Measurements from ENCODE around the gene MAP2K6. TPM values are rescaled to one million over a fixed set of nuclear protein-coding genes. Genes with fewer than 3 reads are reported as not detected.
"Not testable (repeated sequence)": the region's sequence is repeated elsewhere in the genome, so short reads cannot be mapped to it uniquely, and the experiment has no call there.

MAP2K6 gene
- total and polyA plus RNA-seq, 2 experiments from 2014 or later, result 0.11 to 0.43 TPM

- Histone ChIP-seq H3K9me3 (ENCODE audit: low read depth) (no peaks in the 10 kb centered on the region), H2AFZ (no peak overlapping the region), H3K4me3 (no peak overlapping the region), H3K79me2 (ENCODE audit: insufficient read depth) (no peaks in the 10 kb centered on the region), H3K9ac (no peak overlapping the region), H3F3A (ENCODE audit: insufficient read depth) (peaks cover 10% of the 10 kb centered on the region), H3K27ac (no peak overlapping the region), H3K9me2 (ENCODE audit: insufficient read depth) (no peaks in the 10 kb centered on the region), H3K27me3 (replicated peaks; ENCODE audit: insufficient read depth) (no peaks in the 10 kb centered on the region), H4K20me1 (ENCODE audit: insufficient read depth) (no peaks in the 10 kb centered on the region), H3K4me1 (ENCODE audit: insufficient read depth) (peaks cover 10% of the 10 kb centered on the region), H3K36me3 (ENCODE audit: low read depth) (no peaks in the 10 kb centered on the region), H3K4me2 (ENCODE audit: unreplicated experiment) (no peak overlapping the region)
- DNase-seq, result no peak
- in situ Hi-C loops (cut with MboI), result no loop called here
- 89 to 92% methylated on average over 4 of the region's 4 CpGs for WGBS, 2 experiments (ENCODE audit: low coverage in 1 of 2, low lambda C conversion rate in 2 of 2, missing lambda C conversion rate in 2 of 2)
- TF ChIP-seq EZH2 (IDR thresholded peaks at IDR 0.05; ENCODE audit: insufficient read depth, poor library complexity, severe bottlenecking) (no peak), EZH2phosphoT487 (IDR thresholded peaks at IDR 0.05; ENCODE audit: insufficient read depth, low read depth) (no peak)
Measured at GRCh38 chr17:69478916-69479315, 64.4 kb downstream of the MAP2K6 start.

- WGBS, 2 experiments (ENCODE audit: low coverage in 1 of 2, low lambda C conversion rate in 2 of 2, missing lambda C conversion rate in 2 of 2), result 88% methylated on average over 6 to 7 of the region's 7 CpGs
- H3K36me3 ChIP-seq (ENCODE audit: low read depth); H3K4me3 ChIP-seq; H3K27ac ChIP-seq; H3K4me2 ChIP-seq (ENCODE audit: unreplicated experiment); H2AFZ ChIP-seq; in situ Hi-C loops (cut with MboI); H3K79me2 ChIP-seq (ENCODE audit: insufficient read depth); H3K4me1 ChIP-seq (ENCODE audit: insufficient read depth); DNase-seq; H3K9ac ChIP-seq; H3K9me2 ChIP-seq (ENCODE audit: insufficient read depth); H3K9me3 ChIP-seq (ENCODE audit: low read depth); H3F3A ChIP-seq (ENCODE audit: insufficient read depth); H3K27me3 ChIP-seq (replicated peaks; ENCODE audit: insufficient read depth); H4K20me1 ChIP-seq (ENCODE audit: insufficient read depth): not testable (repeated sequence)
Measured at GRCh38 chr17:69479756-69480155, 65.3 kb downstream of the MAP2K6 start.

- no peaks in the 10 kb centered on the region for H3K9me2 ChIP-seq (ENCODE audit: insufficient read depth)
- H3K9me3 ChIP-seq (ENCODE audit: low read depth), result no peaks in the 10 kb centered on the region
- DNase-seq, result no peak
- H3K4me2 ChIP-seq (ENCODE audit: unreplicated experiment), result no peak overlapping the region
- H4K20me1 ChIP-seq (ENCODE audit: insufficient read depth), result no peaks in the 10 kb centered on the region
- no peaks in the 10 kb centered on the region for H3K4me1 ChIP-seq (ENCODE audit: insufficient read depth)
- TF ChIP-seq EZH2 (IDR thresholded peaks at IDR 0.05; ENCODE audit: insufficient read depth, poor library complexity, severe bottlenecking) (no peak), EZH2phosphoT487 (IDR thresholded peaks at IDR 0.05; ENCODE audit: insufficient read depth, low read depth) (no peak)
- 68 to 77% methylated on average over 4 of the region's 4 CpGs for WGBS, 2 experiments (ENCODE audit: low coverage in 1 of 2, low lambda C conversion rate in 2 of 2, missing lambda C conversion rate in 2 of 2)
- in situ Hi-C loops (cut with MboI), result no loop called here
- no peaks in the 10 kb centered on the region for H3K27me3 ChIP-seq (replicated peaks; ENCODE audit: insufficient read depth)
- H3K27ac ChIP-seq, result no peak overlapping the region
- no peak overlapping the region for H3K9ac ChIP-seq
- no peak overlapping the region for H3K4me3 ChIP-seq
- H3K36me3 ChIP-seq (ENCODE audit: low read depth), result no peaks in the 10 kb centered on the region
- no peaks in the 10 kb centered on the region for H3F3A ChIP-seq (ENCODE audit: insufficient read depth)
- no peaks in the 10 kb centered on the region for H3K79me2 ChIP-seq (ENCODE audit: insufficient read depth)
- H2AFZ ChIP-seq, result no peak overlapping the region
Measured at GRCh38 chr17:69480245-69480644, 65.7 kb downstream of the MAP2K6 start.

GRCh38 chr17:69485251-69485661 lies 70.8 kb downstream of the MAP2K6 start:
- in situ Hi-C loops (cut with MboI), result no loop called here
- Histone ChIP-seq H3K79me2 (ENCODE audit: insufficient read depth) (no peaks in the 10 kb centered on the region), H3K9me3 (ENCODE audit: low read depth) (no peaks in the 10 kb centered on the region), H3K9me2 (ENCODE audit: insufficient read depth) (no peaks in the 10 kb centered on the region), H3K27ac (no peak overlapping the region), H3K36me3 (ENCODE audit: low read depth) (no peaks in the 10 kb centered on the region), H4K20me1 (ENCODE audit: insufficient read depth) (no peaks in the 10 kb centered on the region), H3K9ac (no peak overlapping the region), H3K4me1 (ENCODE audit: insufficient read depth) (no peaks in the 10 kb centered on the region), H3K27me3 (replicated peaks; ENCODE audit: insufficient read depth) (no peaks in the 10 kb centered on the region), H2AFZ (no peak overlapping the region), H3F3A (ENCODE audit: insufficient read depth) (no peaks in the 10 kb centered on the region), H3K4me2 (ENCODE audit: unreplicated experiment) (no peak overlapping the region), H3K4me3 (no peak overlapping the region)
- WGBS, 2 experiments (ENCODE audit: low coverage in 1 of 2, low lambda C conversion rate in 2 of 2, missing lambda C conversion rate in 2 of 2), result 32 to 35% methylated on average over 3 of the region's 3 CpGs
- DNase-seq, result peak; percentile 28
- no peak for TF ChIP-seq EZH2 (IDR thresholded peaks at IDR 0.05; ENCODE audit: insufficient read depth, poor library complexity, severe bottlenecking)

DNA sequence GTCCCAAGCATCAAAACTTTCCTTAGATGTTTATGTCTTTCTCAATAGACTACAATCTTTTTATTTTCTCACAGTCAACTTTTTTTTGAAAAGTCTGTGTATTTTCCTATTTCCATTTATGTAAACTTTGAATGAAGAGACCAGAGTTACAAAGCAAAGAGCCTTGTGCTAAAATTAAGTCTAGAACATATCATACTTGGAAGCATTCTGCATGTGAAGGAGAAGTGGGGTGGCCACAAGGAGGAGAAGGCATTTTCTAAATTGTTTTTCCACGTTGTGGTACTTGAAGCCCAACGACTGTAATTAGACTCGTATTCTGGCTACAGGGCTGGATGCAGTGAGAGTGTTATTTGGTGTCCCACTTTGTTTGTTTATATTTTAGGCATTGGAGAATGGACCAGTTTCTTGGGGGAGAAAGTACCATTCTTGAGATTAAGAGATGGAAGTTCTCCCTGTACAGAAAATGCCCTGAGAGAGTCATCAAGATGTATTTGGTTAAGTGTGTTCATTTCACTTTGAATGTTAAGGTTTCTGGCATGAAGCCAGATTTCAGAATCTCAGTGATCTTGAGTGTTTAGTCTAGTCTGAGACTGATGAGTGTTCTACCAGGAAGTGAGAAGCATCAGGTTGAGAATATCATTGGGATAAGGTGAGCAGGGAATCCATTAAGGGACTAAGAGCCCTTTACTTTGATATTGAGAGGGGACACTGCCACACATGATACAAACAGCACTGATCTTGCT lies 71.6 kb downstream of the MAP2K6 start:
- H3K4me2 ChIP-seq (ENCODE audit: unreplicated experiment), result no peak overlapping the region
- no peak overlapping the region for H2AFZ ChIP-seq
- 19 to 22% methylated on average over 3 of the region's 3 CpGs for WGBS, 2 experiments (ENCODE audit: low coverage in 1 of 2, low lambda C conversion rate in 2 of 2, missing lambda C conversion rate in 2 of 2)
- H3K9ac ChIP-seq, result no peak overlapping the region
- TF ChIP-seq EZH2 (IDR thresholded peaks at IDR 0.05; ENCODE audit: insufficient read depth, poor library complexity, severe bottlenecking) (no peak), EZH2phosphoT487 (IDR thresholded peaks at IDR 0.05; ENCODE audit: insufficient read depth, low read depth) (no peak)
- no peaks in the 10 kb centered on the region for H3K79me2 ChIP-seq (ENCODE audit: insufficient read depth)
- no peaks in the 10 kb centered on the region for H3F3A ChIP-seq (ENCODE audit: insufficient read depth)
- in situ Hi-C loops (cut with MboI), result no loop called here
- H3K4me3 ChIP-seq, result no peak overlapping the region
- no peaks in the 10 kb centered on the region for H3K36me3 ChIP-seq (ENCODE audit: low read depth)
- no peaks in the 10 kb centered on the region for H3K4me1 ChIP-seq (ENCODE audit: insufficient read depth)
- no peaks in the 10 kb centered on the region for H3K9me2 ChIP-seq (ENCODE audit: insufficient read depth)
- no peaks in the 10 kb centered on the region for H3K9me3 ChIP-seq (ENCODE audit: low read depth)
- no peak overlapping the region for H3K27ac ChIP-seq
- DNase-seq, result peak; percentile 8
- H4K20me1 ChIP-seq (ENCODE audit: insufficient read depth), result no peaks in the 10 kb centered on the region
- no peaks in the 10 kb centered on the region for H3K27me3 ChIP-seq (replicated peaks; ENCODE audit: insufficient read depth)
